ENCODE measurements around the gene TTC3. TPM values are rescaled to one million over a fixed set of nuclear protein-coding genes. Genes with fewer than 3 reads are reported as not detected.

The TTC3 gene
- total RNA-seq, 1 experiment from 2014 or later = 71.5 TPM

DNA sequence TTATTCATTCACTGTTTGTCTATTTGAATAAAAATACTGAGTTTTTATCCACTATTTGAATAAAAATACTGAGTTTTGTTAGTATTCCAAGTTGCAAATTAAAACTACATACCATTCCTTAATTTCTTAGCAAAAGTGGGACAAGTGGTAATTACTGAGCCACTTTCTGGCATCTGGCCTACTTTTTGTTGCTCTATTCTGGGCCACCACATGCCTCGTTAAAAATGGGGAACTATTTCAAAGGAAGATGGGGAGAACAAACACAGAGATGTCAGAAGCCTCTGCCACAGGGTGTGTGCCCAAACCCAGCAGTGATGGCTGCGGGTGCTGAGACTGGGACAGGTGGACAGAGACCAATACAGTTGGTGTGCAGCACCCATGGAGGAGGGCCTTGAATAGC, 14.8 kb upstream of the TTC3 start:
- ChIA-PET CTCF (no interaction called here), RAD21 (ENCODE audit: low non-redundant PET in 1 of 2, low total read pairs in 2 of 2, uncharacterized antibody in 2 of 2, unreplicated experiment in 2 of 2) (no interaction called here), POLR2A (no interaction called here)
- Histone ChIP-seq H3K79me2 (ENCODE audit: insufficient read depth, low read length) (no peaks in the 10 kb centered on the region), H3K9ac (ENCODE audit: low read length) (no peak overlapping the region), H3K4me3 (replicated peaks in 1 of 2; ENCODE audit: low read depth in 1 of 2, low read length in 2 of 2) (no peak overlapping the region), H3K9me2 (ENCODE audit: insufficient read depth) (no peaks in the 10 kb centered on the region), H3K36me3 (ENCODE audit: control insufficient read depth in 1 of 2, insufficient read depth in 2 of 2, low read length in 2 of 2) (no peaks in the 10 kb centered on the region), H3K4me1 (ENCODE audit: control insufficient read depth in 1 of 2, insufficient read depth in 2 of 2, low read length in 2 of 2) (peaks cover 12 to 15% of the 10 kb centered on the region in 2 experiments), H3K27ac (ENCODE audit: low read depth, low read length) (no peak overlapping the region), H4K20me1 (ENCODE audit: insufficient read depth) (no peaks in the 10 kb centered on the region), H2AFZ (ENCODE audit: low read depth, low read length, poor library complexity, severe bottlenecking) (no peak overlapping the region), H3K27me3 (ENCODE audit: insufficient read depth, low read length) (no peaks in the 10 kb centered on the region), H3K9me3 (ENCODE audit: control insufficient read depth in 1 of 2, insufficient read depth in 1 of 2, low read depth in 1 of 2, low read length in 2 of 2) (peaks cover 0 to 4% of the 10 kb centered on the region in 2 experiments; a peak in 2 of 4 replicates), H3K4me2 (ENCODE audit: low read length) (no peak overlapping the region)
- no peak for DNase-seq (ENCODE audit: low read depth, low spot score)
- ATAC-seq = no peak
- BruUV-seq (replicated peaks) = no TSS peak
- intact Hi-C loops (cut with micrococcal nuclease) = no loop called here
- TF ChIP-seq POLR2AphosphoS5 (IDR thresholded peaks at IDR 0.05; ENCODE audit: low read depth, low read length) (no peak), ZFX (IDR thresholded peaks at IDR 0.05) (no peak), SIN3A (IDR thresholded peaks at IDR 0.05; ENCODE audit: low read depth) (no peak), RAD21 (IDR thresholded peaks at IDR 0.05; ENCODE audit: low read depth) (no peak), POLR2A (IDR thresholded peaks at IDR 0.05; ENCODE audit: borderline replicate concordance, extremely low read depth, insufficient read depth, insufficient read length) (no peak), ELF1 (IDR thresholded peaks at IDR 0.05; ENCODE audit: borderline replicate concordance, low read depth) (no peak), FOSL1 (IDR thresholded peaks at IDR 0.05; ENCODE audit: low read depth) (no peak), EGR1 (IDR thresholded peaks at IDR 0.05; ENCODE audit: low read depth) (no peak), TCF7L2 (IDR thresholded peaks at IDR 0.05; ENCODE audit: borderline replicate concordance, extremely low read depth, insufficient read depth, insufficient read length) (no peak), JUND (IDR thresholded peaks at IDR 0.05) (no peak), CEBPB (IDR thresholded peaks at IDR 0.05; ENCODE audit: low read depth) (no peak), EZH2phosphoT487 (IDR thresholded peaks at IDR 0.05; ENCODE audit: borderline replicate concordance) (no peak)
- TF ChIP-seq, protein P1, sequence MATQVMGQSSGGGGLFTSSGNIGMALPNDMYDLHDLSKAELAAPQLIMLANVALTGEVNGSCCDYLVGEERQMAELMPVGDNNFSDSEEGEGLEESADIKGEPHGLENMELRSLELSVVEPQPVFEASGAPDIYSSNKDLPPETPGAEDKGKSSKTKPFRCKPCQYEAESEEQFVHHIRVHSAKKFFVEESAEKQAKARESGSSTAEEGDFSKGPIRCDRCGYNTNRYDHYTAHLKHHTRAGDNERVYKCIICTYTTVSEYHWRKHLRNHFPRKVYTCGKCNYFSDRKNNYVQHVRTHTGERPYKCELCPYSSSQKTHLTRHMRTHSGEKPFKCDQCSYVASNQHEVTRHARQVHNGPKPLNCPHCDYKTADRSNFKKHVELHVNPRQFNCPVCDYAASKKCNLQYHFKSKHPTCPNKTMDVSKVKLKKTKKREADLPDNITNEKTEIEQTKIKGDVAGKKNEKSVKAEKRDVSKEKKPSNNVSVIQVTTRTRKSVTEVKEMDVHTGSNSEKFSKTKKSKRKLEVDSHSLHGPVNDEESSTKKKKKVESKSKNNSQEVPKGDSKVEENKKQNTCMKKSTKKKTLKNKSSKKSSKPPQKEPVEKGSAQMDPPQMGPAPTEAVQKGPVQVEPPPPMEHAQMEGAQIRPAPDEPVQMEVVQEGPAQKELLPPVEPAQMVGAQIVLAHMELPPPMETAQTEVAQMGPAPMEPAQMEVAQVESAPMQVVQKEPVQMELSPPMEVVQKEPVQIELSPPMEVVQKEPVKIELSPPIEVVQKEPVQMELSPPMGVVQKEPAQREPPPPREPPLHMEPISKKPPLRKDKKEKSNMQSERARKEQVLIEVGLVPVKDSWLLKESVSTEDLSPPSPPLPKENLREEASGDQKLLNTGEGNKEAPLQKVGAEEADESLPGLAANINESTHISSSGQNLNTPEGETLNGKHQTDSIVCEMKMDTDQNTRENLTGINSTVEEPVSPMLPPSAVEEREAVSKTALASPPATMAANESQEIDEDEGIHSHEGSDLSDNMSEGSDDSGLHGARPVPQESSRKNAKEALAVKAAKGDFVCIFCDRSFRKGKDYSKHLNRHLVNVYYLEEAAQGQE (IDR thresholded peaks at IDR 0.05; ENCODE audit: low read depth) = no peak

Data from HCT116 (cell line).